ENCODE measurements around the gene GLG1. TPM values are rescaled to one million over a fixed set of nuclear protein-coding genes. Genes with fewer than 3 reads are reported as not detected.

Gene GLG1
- total RNA-seq, 1 experiment from 2014 or later = 487 TPM

DNA sequence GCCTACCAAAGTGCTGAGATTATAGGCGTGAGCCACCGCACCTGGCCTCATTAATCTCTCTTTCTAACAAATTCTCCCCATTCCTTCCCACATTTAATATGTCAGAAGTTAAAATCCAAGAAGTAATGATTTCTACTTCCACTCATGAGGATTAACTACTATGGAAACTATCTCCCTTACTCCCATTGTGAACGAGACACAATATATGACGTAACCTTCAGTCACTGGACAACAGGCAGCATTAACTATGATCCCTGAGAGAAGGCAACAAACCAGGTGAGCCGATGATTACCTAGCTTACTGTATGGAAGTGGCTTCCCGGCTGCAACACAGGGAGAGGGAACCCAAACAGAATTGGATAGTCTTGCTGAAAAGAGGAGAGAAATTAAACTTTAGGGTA is 20.0 kb downstream of the GLG1 start:
- TSS peak; percentile 3 for BruUV-seq (replicated peaks)
- TF ChIP-seq CTCF (conservative IDR thresholded peaks at IDR 0.05; ENCODE audit: low read depth, low read length) (no peak), EZH2 (IDR thresholded peaks at IDR 0.05; ENCODE audit: borderline replicate concordance, low read depth, low read length, poor library complexity, severe bottlenecking) (no peak)
- CTCF ChIA-PET = no interaction called here
- H3K4me3 ChIP-seq (ENCODE audit: low read depth, low read length, poor library complexity, severe bottlenecking) = no peak overlapping the region
- intact Hi-C loops (cut with micrococcal nuclease; ENCODE audit: unreplicated experiment) = no loop called here
- no peaks in the 10 kb centered on the region for H3K9me3 ChIP-seq (ENCODE audit: low read depth, low read length, poor library complexity, severe bottlenecking)
- peak overlapping the region; percentile 59 for H3K27ac ChIP-seq (ENCODE audit: low read depth, low read length, poor library complexity, severe bottlenecking)
- peaks cover 38% of the 10 kb centered on the region for H3K36me3 ChIP-seq (ENCODE audit: insufficient read depth, low read length, poor library complexity, severe bottlenecking)
- peaks cover 51% of the 10 kb centered on the region for H3K4me1 ChIP-seq (ENCODE audit: insufficient read depth, low read length, poor library complexity, severe bottlenecking)
- H3K27me3 ChIP-seq (replicated peaks; ENCODE audit: insufficient read depth, low read depth, low read length, poor library complexity) = no peaks in the 10 kb centered on the region
- DNase-seq (ENCODE audit: low spot score) = no peak
- POLR2A ChIA-PET (ENCODE audit: low non-redundant PET) = no interaction called here

DNA sequence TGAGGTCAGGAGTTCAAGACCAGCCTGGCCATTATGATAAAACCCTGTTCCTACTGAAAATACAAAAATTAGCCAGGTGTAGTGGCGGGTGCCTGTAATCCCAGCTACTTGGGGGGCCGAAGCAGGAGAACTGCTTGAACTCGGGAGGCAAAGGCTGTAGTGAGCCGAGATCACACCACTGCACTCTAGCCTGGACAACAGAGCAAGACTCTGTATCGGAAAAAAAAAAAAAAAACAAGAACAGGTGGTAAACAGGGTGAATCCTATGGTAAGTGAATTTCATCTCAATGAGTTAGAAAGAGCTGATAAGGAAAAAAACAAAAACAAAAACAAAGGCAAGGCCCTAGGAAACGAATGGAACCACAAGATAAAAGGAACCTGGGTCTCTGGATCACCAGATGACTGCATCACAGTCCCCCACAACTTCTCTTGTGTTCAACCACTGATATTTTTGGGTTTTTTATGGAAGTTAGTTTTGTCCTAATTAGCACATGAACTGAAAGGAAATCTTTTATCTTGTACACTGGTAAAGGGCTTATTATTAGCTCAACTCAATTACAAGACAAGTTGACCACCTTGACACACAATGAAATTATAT is 21.0 kb downstream of the GLG1 start:
- CTCF ChIA-PET = no interaction called here
- intact Hi-C loops (cut with micrococcal nuclease; ENCODE audit: unreplicated experiment) = no loop called here
- Histone ChIP-seq H3K4me1 (ENCODE audit: insufficient read depth, low read length, poor library complexity, severe bottlenecking) (peaks cover 61% of the 10 kb centered on the region), H3K4me3 (ENCODE audit: low read depth, low read length, poor library complexity, severe bottlenecking) (no peak overlapping the region), H3K27me3 (replicated peaks; ENCODE audit: insufficient read depth, low read depth, low read length, poor library complexity) (no peaks in the 10 kb centered on the region), H3K36me3 (ENCODE audit: insufficient read depth, low read length, poor library complexity, severe bottlenecking) (peaks cover 40% of the 10 kb centered on the region), H3K9me3 (ENCODE audit: low read depth, low read length, poor library complexity, severe bottlenecking) (no peaks in the 10 kb centered on the region), H3K27ac (ENCODE audit: low read depth, low read length, poor library complexity, severe bottlenecking) (peak overlapping the region; percentile 43)
- TF ChIP-seq EZH2 (IDR thresholded peaks at IDR 0.05; ENCODE audit: borderline replicate concordance, low read depth, low read length, poor library complexity, severe bottlenecking) (no peak), CTCF (conservative IDR thresholded peaks at IDR 0.05; ENCODE audit: low read depth, low read length) (no peak)
- POLR2A ChIA-PET (ENCODE audit: low non-redundant PET) = no interaction called here
- no TSS peak for BruUV-seq (replicated peaks)
- no peak for DNase-seq (ENCODE audit: low spot score)

- no peaks in the 10 kb centered on the region for H3K27me3 ChIP-seq (replicated peaks; ENCODE audit: insufficient read depth, low read depth, low read length, poor library complexity)
- no peaks in the 10 kb centered on the region for H3K9me3 ChIP-seq (ENCODE audit: low read depth, low read length, poor library complexity, severe bottlenecking)
- TF ChIP-seq EZH2 (IDR thresholded peaks at IDR 0.05; ENCODE audit: borderline replicate concordance, low read depth, low read length, poor library complexity, severe bottlenecking) (no peak), CTCF (conservative IDR thresholded peaks at IDR 0.05; ENCODE audit: low read depth, low read length) (no peak)
- no peak overlapping the region for H3K4me3 ChIP-seq (ENCODE audit: low read depth, low read length, poor library complexity, severe bottlenecking)
- intact Hi-C loops (cut with micrococcal nuclease; ENCODE audit: unreplicated experiment) = no loop called here
- peak overlapping the region; percentile 27 for H3K27ac ChIP-seq (ENCODE audit: low read depth, low read length, poor library complexity, severe bottlenecking)
- no peak for DNase-seq (ENCODE audit: low spot score)
- CTCF ChIA-PET = no interaction called here
- TSS peak; percentile 7 for BruUV-seq (replicated peaks)
- POLR2A ChIA-PET (ENCODE audit: low non-redundant PET) = interaction anchor here (0.5 kb wide), 1 partner anchor 10 kb away, joined by 3 read pairs; no protein-coding TSS in a partner anchor
- peaks cover 66% of the 10 kb centered on the region for H3K4me1 ChIP-seq (ENCODE audit: insufficient read depth, low read length, poor library complexity, severe bottlenecking)
- H3K36me3 ChIP-seq (ENCODE audit: insufficient read depth, low read length, poor library complexity, severe bottlenecking) = peaks cover 36% of the 10 kb centered on the region
These were observed 22.8 kb downstream of the GLG1 start for GRCh38 chr16:74583926-74584666.

All from A673 (cell line).